ENCODE data around the gene GLI2. TPM values are rescaled to one million over a fixed set of nuclear protein-coding genes. Genes with fewer than 3 reads are reported as not detected.
A peak's percentile ranks its signal among the peaks of the same experiment; 100 is the strongest.

GLI2 gene
- total RNA-seq, 2 donors from 2014 or later, result 4.9 to 5.4 TPM

- peaks cover 3 to 19% of the 10 kb centered on the region in 2 donors for H3K4me1 ChIP-seq (ENCODE audit: control insufficient read depth in 1 of 2, low read depth in 2 of 2)
- DNase-seq (ENCODE audit: low spot score) (no peak), ATAC-seq (ENCODE audit: insufficient number of reproducible peaks, low FRiP score, low read depth) (no peak)
- H3K36me3 ChIP-seq, result no peaks in the 10 kb centered on the region
- H3K27me3 ChIP-seq (replicated peaks; ENCODE audit: insufficient read depth), result no peaks in the 10 kb centered on the region
- peak overlapping the region in 1 of 2 donors; percentile 2 for H3K27ac ChIP-seq
- no peaks in the 10 kb centered on the region for H3K9me3 ChIP-seq
- H3K4me3 ChIP-seq, result no peak overlapping the region
- TF ChIP-seq CTCF (IDR thresholded peaks at IDR 0.05), result no peak
These were observed 31.0 kb downstream of the GLI2 start for GRCh38 chr2:120766470-120767351.

- DNase-seq (ENCODE audit: low spot score) (no peak), ATAC-seq (ENCODE audit: insufficient number of reproducible peaks, low FRiP score, low read depth) (no peak)
- Histone ChIP-seq H3K9me3 (no peaks in the 10 kb centered on the region), H3K4me3 (no peak overlapping the region), H3K36me3 (no peaks in the 10 kb centered on the region), H3K27ac (no peak overlapping the region), H3K27me3 (replicated peaks; ENCODE audit: insufficient read depth) (no peaks in the 10 kb centered on the region), H3K4me1 (ENCODE audit: control insufficient read depth in 1 of 2, low read depth in 2 of 2) (peaks cover 3 to 15% of the 10 kb centered on the region in 2 donors)
- TF ChIP-seq CTCF (IDR thresholded peaks at IDR 0.05), result no peak
These were observed 31.9 kb downstream of the GLI2 start for GRCh38 chr2:120767486-120768005.

- Histone ChIP-seq H3K27ac (no peak overlapping the region), H3K36me3 (no peaks in the 10 kb centered on the region), H3K27me3 (replicated peaks; ENCODE audit: insufficient read depth) (no peaks in the 10 kb centered on the region), H3K9me3 (no peaks in the 10 kb centered on the region), H3K4me3 (no peak overlapping the region), H3K4me1 (ENCODE audit: control insufficient read depth in 1 of 2, low read depth in 2 of 2) (peaks cover 3 to 15% of the 10 kb centered on the region in 2 donors)
- no peak for DNase-seq (ENCODE audit: low spot score)
- no peak for TF ChIP-seq CTCF (IDR thresholded peaks at IDR 0.05)
- no peak for ATAC-seq (ENCODE audit: insufficient number of reproducible peaks, low FRiP score, low read depth)
These were observed 32.7 kb downstream of the GLI2 start for GRCh38 chr2:120768112-120769048.

GRCh38 chr2:120769076-120769786 is 33.6 kb downstream of the GLI2 start:
- Histone ChIP-seq H3K27me3 (replicated peaks; ENCODE audit: insufficient read depth) (no peaks in the 10 kb centered on the region), H3K4me3 (no peak overlapping the region), H3K36me3 (no peaks in the 10 kb centered on the region), H3K27ac (no peak overlapping the region), H3K4me1 (ENCODE audit: control insufficient read depth in 1 of 2, low read depth in 2 of 2) (peaks cover 3 to 15% of the 10 kb centered on the region in 2 donors), H3K9me3 (no peaks in the 10 kb centered on the region)
- no peak for DNase-seq (ENCODE audit: low spot score)
- no peak for ATAC-seq (ENCODE audit: insufficient number of reproducible peaks, low FRiP score, low read depth)
- TF ChIP-seq CTCF (IDR thresholded peaks at IDR 0.05), result no peak

Measured in thoracic aorta (tissue), 2 donors.